ENCODE data around the gene RPAP3. TPM values are rescaled to one million over a fixed set of nuclear protein-coding genes. Genes with fewer than 3 reads are reported as not detected.

RPAP3 gene
- total and polyA plus RNA-seq, 2 of the 4 experiments (the other 2 are of a cell fraction), result 10.6 to 13.4 TPM

- Histone ChIP-seq H3K14ac (replicated peaks; ENCODE audit: low read depth, low read length) (no peak overlapping the region), H3K4me2 (ENCODE audit: low read depth, low read length) (no peak overlapping the region), H2AFZ (replicated peaks; ENCODE audit: low read length, poor library complexity) (no peak overlapping the region), H4K5ac (ENCODE audit: low read depth, low read length) (no peak overlapping the region), H3K9me3 (ENCODE audit: control insufficient read depth, insufficient read depth, low read length) (no peaks in the 10 kb centered on the region), H3K56ac (ENCODE audit: extremely low read depth, insufficient read depth, low read length) (no peak overlapping the region), H2BK15ac (ENCODE audit: low read depth, low read length) (no peak overlapping the region), H2AK9ac (replicated peaks; ENCODE audit: low read depth, low read length, poor library complexity) (peak overlapping the region; percentile 71), H2AK5ac (ENCODE audit: low read depth, low read length) (peak overlapping the region; percentile 65; the same call in 1 of the 2 replicates), H3K23ac (ENCODE audit: low read depth, low read length) (no peak overlapping the region), H3K4me3 (ENCODE audit: insufficient read depth, low read depth, low read length) (no peak overlapping the region), H3K9me1 (ENCODE audit: insufficient read depth, low read length) (peaks cover 9% of the 10 kb centered on the region; the same call in 1 of the 2 replicates), H2BK5ac (ENCODE audit: low read depth, low read length, poor library complexity, severe bottlenecking) (peak overlapping the region; percentile 10), H3K18ac (ENCODE audit: low read depth, low read length) (no peak overlapping the region), H2BK120ac (ENCODE audit: low read depth, low read length) (no peak overlapping the region), H2BK20ac (ENCODE audit: low read depth, low read length) (no peak overlapping the region), H4K91ac (ENCODE audit: insufficient read depth, low read depth, low read length) (no peak overlapping the region), H3K27ac (ENCODE audit: insufficient read depth, low read length) (no peak overlapping the region), H4K8ac (ENCODE audit: low read depth in 2 of 2, low read length in 2 of 2) (no peak overlapping the region), H3K9ac (ENCODE audit: low read depth, low read length) (no peak overlapping the region), H3K4me1 (ENCODE audit: control insufficient read depth, insufficient read depth, low read length) (peaks cover 12% of the 10 kb centered on the region), H4K20me1 (ENCODE audit: insufficient read depth, low read length) (no peaks in the 10 kb centered on the region), H3K27me3 (ENCODE audit: control insufficient read depth, insufficient read depth, low read length) (peaks cover 5% of the 10 kb centered on the region; the same call in 1 of the 2 replicates), H3K36me3 (ENCODE audit: control insufficient read depth, insufficient read depth, low read length) (no peaks in the 10 kb centered on the region), H3K4ac (ENCODE audit: low read depth, low read length) (no peak overlapping the region), H3K79me1 (ENCODE audit: low read depth in 1 of 2, low read length in 2 of 2) (no peaks in the 10 kb centered on the region)
- TF ChIP-seq CHD1 (IDR thresholded peaks at IDR 0.05; ENCODE audit: low read depth, low read length), result no peak
- no peak for TF ChIP-seq RFX5 (IDR thresholded peaks at IDR 0.05; ENCODE audit: low read depth, low read length)
- no peak for TF ChIP-seq MAFK (IDR thresholded peaks at IDR 0.05; ENCODE audit: low read depth, low read length)
- TF ChIP-seq, protein P1, sequence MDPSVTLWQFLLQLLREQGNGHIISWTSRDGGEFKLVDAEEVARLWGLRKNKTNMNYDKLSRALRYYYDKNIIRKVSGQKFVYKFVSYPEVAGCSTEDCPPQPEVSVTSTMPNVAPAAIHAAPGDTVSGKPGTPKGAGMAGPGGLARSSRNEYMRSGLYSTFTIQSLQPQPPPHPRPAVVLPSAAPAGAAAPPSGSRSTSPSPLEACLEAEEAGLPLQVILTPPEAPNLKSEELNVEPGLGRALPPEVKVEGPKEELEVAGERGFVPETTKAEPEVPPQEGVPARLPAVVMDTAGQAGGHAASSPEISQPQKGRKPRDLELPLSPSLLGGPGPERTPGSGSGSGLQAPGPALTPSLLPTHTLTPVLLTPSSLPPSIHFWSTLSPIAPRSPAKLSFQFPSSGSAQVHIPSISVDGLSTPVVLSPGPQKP (IDR thresholded peaks at IDR 0.05; ENCODE audit: borderline replicate concordance, low read depth, low read length), result no peak
- no peak for TF ChIP-seq SMC3 (IDR thresholded peaks at IDR 0.05; ENCODE audit: low read depth, low read length)
- no peak for TF ChIP-seq MXI1 (IDR thresholded peaks at IDR 0.05; ENCODE audit: borderline replicate concordance, low read depth, low read length)
- no peak for TF ChIP-seq NFE2L2 (IDR thresholded peaks at IDR 0.05; ENCODE audit: low read depth, low read length)
- TF ChIP-seq, protein P2, sequence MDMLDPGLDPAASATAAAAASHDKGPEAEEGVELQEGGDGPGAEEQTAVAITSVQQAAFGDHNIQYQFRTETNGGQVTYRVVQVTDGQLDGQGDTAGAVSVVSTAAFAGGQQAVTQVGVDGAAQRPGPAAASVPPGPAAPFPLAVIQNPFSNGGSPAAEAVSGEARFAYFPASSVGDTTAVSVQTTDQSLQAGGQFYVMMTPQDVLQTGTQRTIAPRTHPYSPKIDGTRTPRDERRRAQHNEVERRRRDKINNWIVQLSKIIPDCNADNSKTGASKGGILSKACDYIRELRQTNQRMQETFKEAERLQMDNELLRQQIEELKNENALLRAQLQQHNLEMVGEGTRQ (IDR thresholded peaks at IDR 0.05; ENCODE audit: low read depth, low read length), result no peak
- TF ChIP-seq RAD21 (IDR thresholded peaks at IDR 0.05; ENCODE audit: low read length), result no peak
- no peak for TF ChIP-seq FOS (IDR thresholded peaks at IDR 0.05; ENCODE audit: low read depth, low read length)
- TF ChIP-seq RCOR1 (IDR thresholded peaks at IDR 0.05; ENCODE audit: insufficient replicate concordance, low read length), result no peak
- TF ChIP-seq BHLHE40 (IDR thresholded peaks at IDR 0.05; ENCODE audit: low read depth, low read length), result no peak
- in situ Hi-C loops (cut with MboI; ENCODE audit: low sequenced_read_pairs), result no loop called here
- dilution Hi-C loops (cut with HindIII; ENCODE audit: low sequenced_read_pairs, unreplicated experiment), result no loop called here
- ATAC-seq (ENCODE audit: low read depth) (no peak), DNase-seq (no peak)
- ChIA-PET CTCF (interaction anchor here (1.5 kb wide), 1 partner anchor 10 kb away, joined by 10 read pairs; no protein-coding TSS in a partner anchor), POLR2A (ENCODE audit: unreplicated experiment) (no interaction called here)
- intact Hi-C loops (cut with micrococcal nuclease), result no loop called here
- 100% methylated on average over 1 of the region's 4 CpGs; no CpG with 5 or more reads in 1 of the 2 experiments for WGBS, 2 experiments (ENCODE audit: extremely low coverage in 2 of 2, insufficient read length in 1 of 2)
- no TSS peak for BruUV-seq (replicated peaks)
Measured at GRCh38 chr12:47752121-47752520, 46.3 kb upstream of the RPAP3 start.
